ENCODE data around the gene FATE1. TPM values are rescaled to one million over a fixed set of nuclear protein-coding genes. Genes with fewer than 3 reads are reported as not detected.

Gene FATE1
- total and polyA plus RNA-seq, 2 of the 8 experiments (the other 6 are each of a cell fraction or from before 2014, with no cell fraction given), result 0.12 TPM; not detected in 1

DNA sequence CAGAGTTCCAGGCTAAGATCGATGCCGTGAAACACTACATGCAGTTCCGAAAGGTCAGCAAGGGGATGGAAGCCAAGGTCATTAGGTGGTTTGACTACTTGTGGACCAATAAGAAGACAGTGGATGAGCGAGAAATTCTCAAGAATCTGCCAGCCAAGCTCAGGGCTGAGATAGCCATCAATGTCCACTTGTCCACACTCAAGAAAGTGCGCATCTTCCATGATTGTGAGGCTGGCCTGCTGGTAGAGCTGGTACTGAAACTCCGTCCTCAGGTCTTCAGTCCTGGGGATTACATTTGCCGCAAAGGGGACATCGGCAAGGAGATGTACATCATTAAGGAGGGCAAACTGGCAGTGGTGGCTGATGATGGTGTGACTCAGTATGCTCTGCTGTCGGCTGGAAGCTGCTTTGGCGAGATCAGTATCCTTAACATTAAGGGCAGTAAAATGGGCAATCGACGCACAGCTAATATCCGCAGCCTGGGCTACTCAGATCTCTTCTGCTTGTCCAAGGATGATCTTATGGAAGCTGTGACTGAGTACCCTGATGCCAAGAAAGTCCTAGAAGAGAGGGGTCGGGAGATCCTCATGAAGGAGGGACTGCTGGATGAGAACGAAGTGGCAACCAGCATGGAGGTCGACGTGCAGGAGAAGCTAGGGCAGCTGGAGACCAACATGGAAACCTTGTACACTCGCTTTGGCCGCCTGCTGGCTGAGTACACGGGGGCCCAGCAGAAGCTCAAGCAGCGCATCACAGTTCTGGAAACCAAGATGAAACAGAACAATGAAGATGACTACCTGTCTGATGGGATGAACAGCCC is 28.0 kb downstream of the FATE1 start:
- H3K4me3 ChIP-seq (ENCODE audit: extremely low read depth in 1 of 4, insufficient read depth in 2 of 4, low read depth in 3 of 4, low read length in 4 of 4), result no peak overlapping the region
- H3K27ac ChIP-seq (ENCODE audit: low read depth, low read length), result no peak overlapping the region
- H3K9ac ChIP-seq (replicated peaks in 1 of 4; ENCODE audit: extremely low read depth in 1 of 4, low read depth in 3 of 4, low read length in 3 of 4), result no peak overlapping the region
- H4K91ac ChIP-seq (replicated peaks; ENCODE audit: insufficient read length, low read length), result no peak overlapping the region
- H3K79me2 ChIP-seq (ENCODE audit: control insufficient read depth in 1 of 2, insufficient read depth in 2 of 2, low read length in 2 of 2), result no peaks in the 10 kb centered on the region
- H2BK12ac ChIP-seq (ENCODE audit: low read depth, low read length), result no peak overlapping the region
- no peaks in the 10 kb centered on the region for H3K79me1 ChIP-seq (ENCODE audit: low read depth, low read length)
- no peaks in the 10 kb centered on the region for H3K9me3 ChIP-seq (ENCODE audit: insufficient read depth in 2 of 2, low read depth in 1 of 2, low read length in 1 of 2)
- no peaks in the 10 kb centered on the region for H4K20me1 ChIP-seq (replicated peaks in 1 of 2; ENCODE audit: control insufficient read depth in 1 of 2, insufficient read depth in 2 of 2, low read length in 2 of 2)
- H3K18ac ChIP-seq (ENCODE audit: extremely low read depth, low read length), result no peak overlapping the region
- no peaks in the 10 kb centered on the region for H3K27me3 ChIP-seq (replicated peaks in 1 of 4; ENCODE audit: control insufficient read depth in 3 of 4, extremely low read depth in 1 of 4, insufficient read depth in 3 of 4, low read length in 3 of 4)
- no peak overlapping the region for H3K4ac ChIP-seq (replicated peaks; ENCODE audit: insufficient read length, low read depth, low read length)
- H3K56ac ChIP-seq (replicated peaks; ENCODE audit: insufficient read length, low read depth, low read length), result no peak overlapping the region
- H4K5ac ChIP-seq (ENCODE audit: insufficient read length, low read depth, low read length), result no peak overlapping the region
- no peak overlapping the region for H2BK5ac ChIP-seq (ENCODE audit: low read depth, low read length)
- no peaks in the 10 kb centered on the region for H3K23me2 ChIP-seq (ENCODE audit: low read depth, low read length)
- no peak overlapping the region for H2AFZ ChIP-seq (ENCODE audit: low read length)
- H2BK15ac ChIP-seq (ENCODE audit: low read length), result no peak overlapping the region
- no peak overlapping the region for H3K23ac ChIP-seq (ENCODE audit: insufficient read length)
- DNase-seq (ENCODE audit: low read depth in 1 of 2, low spot score in 2 of 2), result no peak
- H3K4me1 ChIP-seq (replicated peaks in 1 of 4; ENCODE audit: control insufficient read depth in 3 of 4, insufficient read depth in 4 of 4, low read length in 3 of 4), result no peaks in the 10 kb centered on the region
- H3K4me2 ChIP-seq (ENCODE audit: insufficient read depth in 1 of 2, low read depth in 2 of 2, low read length in 2 of 2), result no peak overlapping the region
- no peak for FAIRE-seq
- POLR2A ChIA-PET (ENCODE audit: partially characterized antibody), result no interaction called here
- 94% methylated on average over 19 of the region's 21 CpGs; no CpG with 5 or more reads in 1 of the 2 experiments for WGBS, 2 experiments (ENCODE audit: extremely low coverage in 1 of 2, insufficient coverage in 1 of 2, insufficient read length in 1 of 2, insufficient replicate concordance in 2 of 2, low coverage in 1 of 2, low lambda C conversion rate in 2 of 2, missing lambda C conversion rate in 1 of 2)
- no peak overlapping the region for H2BK20ac ChIP-seq (ENCODE audit: low read length)
- H3K36me3 ChIP-seq (ENCODE audit: control insufficient read depth in 2 of 4, insufficient read depth in 4 of 4, low read length in 3 of 4), result no peaks in the 10 kb centered on the region
- no peak overlapping the region; the same call in 1 of the 2 replicates for H4K8ac ChIP-seq (ENCODE audit: extremely low read depth, insufficient read depth, low read length)
- no peak overlapping the region for H2AK5ac ChIP-seq (ENCODE audit: low read depth, low read length)
- no peak overlapping the region for H2BK120ac ChIP-seq (replicated peaks; ENCODE audit: low read depth, low read length)
- CTCF ChIA-PET (ENCODE audit: partially characterized antibody), result interaction anchor here (1.0 to 1.1 kb wide), 2 partner anchors 10 to 889 kb away, joined by 3 to 4 read pairs; no protein-coding TSS in a partner anchor
- no peak overlapping the region for H3K14ac ChIP-seq (ENCODE audit: insufficient read length)
- TF ChIP-seq RNF2 (IDR thresholded peaks at IDR 0.05; ENCODE audit: borderline replicate concordance, low read depth, low read length, missing control alignments, poor library complexity, severe bottlenecking) (no peak), RFX5 (IDR thresholded peaks at IDR 0.05; ENCODE audit: borderline replicate concordance, low read depth, low read length) (no peak), SP2 (IDR thresholded peaks at IDR 0.05; ENCODE audit: low read length) (no peak), SIN3A (conservative IDR thresholded peaks at IDR 0.05 in 1 of 2, IDR thresholded peaks at IDR 0.05 in 1 of 2; ENCODE audit: low read depth in 1 of 2, low read length in 2 of 2) (no peak), SRF (IDR thresholded peaks at IDR 0.05; ENCODE audit: low read depth, low read length) (no peak), BRCA1 (IDR thresholded peaks at IDR 0.05; ENCODE audit: low read depth, low read length) (no peak), CTCF (IDR thresholded peaks at IDR 0.05; ENCODE audit: control extremely low read depth in 1 of 3, insufficient read depth in 1 of 3, low read depth in 1 of 3, low read length in 3 of 3) (no peak)
- TF ChIP-seq, protein P1, sequence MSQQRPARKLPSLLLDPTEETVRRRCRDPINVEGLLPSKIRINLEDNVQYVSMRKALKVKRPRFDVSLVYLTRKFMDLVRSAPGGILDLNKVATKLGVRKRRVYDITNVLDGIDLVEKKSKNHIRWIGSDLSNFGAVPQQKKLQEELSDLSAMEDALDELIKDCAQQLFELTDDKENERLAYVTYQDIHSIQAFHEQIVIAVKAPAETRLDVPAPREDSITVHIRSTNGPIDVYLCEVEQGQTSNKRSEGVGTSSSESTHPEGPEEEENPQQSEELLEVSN (IDR thresholded peaks at IDR 0.05), result no peak

Measured in H1 (cell line).